HepG2 (cell line): Measurements from ENCODE around the gene IWS1. TPM values are rescaled to one million over a fixed set of nuclear protein-coding genes. Genes with fewer than 3 reads are reported as not detected.

Source experiments
- ARHGAP35 ChIP-seq: sonication (generic); formaldehyde crosslinking; IDR thresholded peaks from 2 replicates; pipeline ENCODE4 v1.9.0; 2022; ENCODE audit warnings: mild to moderate bottlenecking, inconsistent platforms, moderate library complexity, missing genetic modification reagents, borderline replicate concordance
- CCAR2 ChIP-seq: fragments of 200-400 bp; formaldehyde crosslinking; optimal IDR thresholded peaks from 2 replicates; pipeline ENCODE3; 2018; ENCODE audit warnings: low read depth, mild to moderate bottlenecking, low read length, moderate library complexity
- CHD4 ChIP-seq: fragments of 200-600 bp; sonication (generic); IDR thresholded peaks from 2 replicates; pipeline ENCODE4 v1.7.0; 2017; ENCODE audit warnings: mild to moderate bottlenecking, low read length, borderline replicate concordance
- E2F2 ChIP-seq: sonication (generic); formaldehyde crosslinking; IDR thresholded peaks from 2 replicates; pipeline ENCODE4 v1.4.0; 2020; ENCODE audit warnings: missing genetic modification reagents, borderline replicate concordance
- FOSL2 ChIP-seq: sonication (generic); formaldehyde crosslinking; IDR thresholded peaks from 2 replicates; pipeline ENCODE4 v1.4.0; 2020; ENCODE audit warnings: missing genetic modification reagents
- FOXJ3 ChIP-seq: sonication (generic); formaldehyde crosslinking; IDR thresholded peaks from 2 replicates; pipeline ENCODE4 v1.4.0; 2020; ENCODE audit warnings: missing genetic modification reagents, mild to moderate bottlenecking, borderline replicate concordance
- GZF1 ChIP-seq: sonication (generic); formaldehyde crosslinking; IDR thresholded peaks from 2 replicates; pipeline ENCODE4 v1.5.1; 2020; ENCODE audit warnings: mild to moderate bottlenecking, missing genetic modification reagents
- HIVEP1 ChIP-seq: sonication (generic); formaldehyde crosslinking; IDR thresholded peaks from 2 replicates; pipeline ENCODE4 v1.4.0; 2020; ENCODE audit warnings: mild to moderate bottlenecking, missing genetic modification reagents
- MAX ChIP-seq: IDR thresholded peaks from 2 replicates; pipeline ENCODE4 v1.6.1; 2012; ENCODE audit warnings: inconsistent platforms
- MEIS2 ChIP-seq: sonication (generic); formaldehyde crosslinking; IDR thresholded peaks from 2 replicates; pipeline ENCODE4 v1.9.0; 2021; ENCODE audit warnings: mild to moderate bottlenecking, missing genetic modification reagents
- NFE2L2 ChIP-seq: fragments of 150-350 bp; IDR thresholded peaks from 2 replicates; pipeline ENCODE4 v1.6.1; 2014; ENCODE audit warnings: low read length
- PAWR ChIP-seq: sonication (generic); formaldehyde crosslinking; IDR thresholded peaks from 2 replicates; pipeline ENCODE4 v1.4.0; 2020; ENCODE audit warnings: missing genetic modification reagents, mild to moderate bottlenecking, borderline replicate concordance
- PCBP2 ChIP-seq: fragments of 200-400 bp; formaldehyde crosslinking; optimal IDR thresholded peaks from 2 replicates; pipeline ENCODE3; 2018; ENCODE audit warnings: low read length, low read depth; ENCODE audit not compliant: poor library complexity, severe bottlenecking
- RELA ChIP-seq: sonication (generic); formaldehyde crosslinking; IDR thresholded peaks from 2 replicates; pipeline ENCODE4 v1.4.0; 2020; ENCODE audit warnings: missing genetic modification reagents
- RFX1 ChIP-seq: fragments of 450-650 bp; IDR thresholded peaks from 2 replicates; pipeline ENCODE4 v1.6.1; 2017
- SIN3A ChIP-seq: IDR thresholded peaks from 2 replicates; pipeline ENCODE4 v1.6.1; 2011; ENCODE audit warnings: low read depth, mild to moderate bottlenecking, control low read depth, low read length, borderline replicate concordance
- SRF ChIP-seq: IDR thresholded peaks from 2 replicates; pipeline ENCODE4 v1.6.1; 2011; ENCODE audit warnings: mild to moderate bottlenecking, low read depth, low read length, moderate library complexity
- SRSF9 ChIP-seq: fragments of 200-400 bp; formaldehyde crosslinking; IDR thresholded peaks from 2 replicates; pipeline ENCODE4 v1.6.1; 2018; ENCODE audit warnings: borderline replicate concordance, mild to moderate bottlenecking, low read depth, low read length; ENCODE audit not compliant: insufficient read depth, poor library complexity, severe bottlenecking
- TOE1 ChIP-seq: sonication (generic); formaldehyde crosslinking; IDR thresholded peaks from 2 replicates; pipeline ENCODE4 v1.4.0; 2020; ENCODE audit warnings: mild to moderate bottlenecking, missing genetic modification reagents
- TRIM22 ChIP-seq: fragments of 450-650 bp; IDR thresholded peaks from 2 replicates; pipeline ENCODE4 v1.6.1; 2017
- XBP1 ChIP-seq: sonication (generic); formaldehyde crosslinking; IDR thresholded peaks from 2 replicates; pipeline ENCODE4 v1.5.0; 2020; ENCODE audit warnings: missing genetic modification reagents
- ZNF207 ChIP-seq: fragments of 450-650 bp; IDR thresholded peaks from 2 replicates; pipeline ENCODE4 v1.6.1; 2016; ENCODE audit warnings: antibody characterized with exemption, borderline replicate concordance
- ZNF326 ChIP-seq: sonication (generic); formaldehyde crosslinking; IDR thresholded peaks from 2 replicates; pipeline ENCODE4 v1.4.0; 2020; ENCODE audit warnings: missing genetic modification reagents, borderline replicate concordance
- ZNF446 ChIP-seq: sonication (generic); formaldehyde crosslinking; IDR thresholded peaks from 2 replicates; pipeline ENCODE4 v1.5.0; 2020; ENCODE audit warnings: mild to moderate bottlenecking, missing genetic modification reagents
- ZNF556 ChIP-seq: sonication (generic); formaldehyde crosslinking; IDR thresholded peaks from 2 replicates; pipeline ENCODE4 v1.4.0; 2020; ENCODE audit warnings: mild to moderate bottlenecking, missing genetic modification reagents, borderline replicate concordance
- ZNF660 ChIP-seq: sonication (generic); formaldehyde crosslinking; IDR thresholded peaks from 2 replicates; pipeline ENCODE4 v1.5.1; 2020; ENCODE audit warnings: mild to moderate bottlenecking, low read depth, missing genetic modification reagents, borderline replicate concordance
- ZNF747 ChIP-seq: sonication (generic); formaldehyde crosslinking; IDR thresholded peaks from 2 replicates; pipeline ENCODE4 v1.8.1; 2023; ENCODE audit warnings: missing genetic modification reagents, mild to moderate bottlenecking, borderline replicate concordance
- ZNF790 ChIP-seq: sonication (generic); formaldehyde crosslinking; IDR thresholded peaks from 2 replicates; pipeline ENCODE4 v1.8.0; 2022; ENCODE audit warnings: missing genetic modification reagents, mild to moderate bottlenecking, borderline replicate concordance
- ZNF83 ChIP-seq: sonication (generic); formaldehyde crosslinking; IDR thresholded peaks from 2 replicates; pipeline ENCODE4 v1.4.0; 2020; ENCODE audit warnings: missing genetic modification reagents, mild to moderate bottlenecking, borderline replicate concordance
- polyA plus RNA-seq, 8 experiments: library from polyadenylated mRNA; depleted of rRNA in 3 of 8; stranded (reverse) in 7 of 8; unstranded in 1 of 8; fragments of >200 nt; fragmentation: Illumina TruSeq in 4 of 8; extraction: Trizol in 4 of 8; gene quantifications; 2 replicates each; pipeline versions ENCODE4 v1.2.1 to v1.2.3, GENCODE V29; 2011 to 2016; ENCODE audit warnings: low read depth in 4 of 8, missing spikeins in 1 of 8, mixed read lengths in 1 of 8; ENCODE audit not compliant: insufficient read depth in 1 of 8
- total RNA-seq, 5 experiments: library from RNA; depleted of rRNA; stranded (reverse); fragments of >200 nt; fragmentation: Illumina TruSeq; extraction: Trizol; gene quantifications; 2 replicates each; pipeline ENCODE4 v1.2.3, GENCODE V29; 2016; ENCODE audit warnings: low read depth in 1 of 5

The IWS1 gene
- total and polyA plus RNA-seq, 2 of the 13 experiments (the other 11 are each of a cell fraction or from before 2014, with no cell fraction given), result 28.9 to 62.3 TPM

- TF ChIP-seq RELA (no peak), RFX1 (no peak), CCAR2 (no peak), PAWR (CRISPR knock-in tag) (no peak), GZF1 (peak; percentile 78; the same call in 1 of the 2 replicates), HIVEP1 (CRISPR knock-in tag) (peak; percentile 60; the same call in 1 of the 2 replicates), MAX (peak; percentile 97), SRF (no peak), MEIS2 (CRISPR knock-in tag) (peak; percentile 97), XBP1 (CRISPR knock-in tag) (no peak), FOSL2 (CRISPR knock-in tag) (peak; percentile 82), SRSF9 (no peak), ZNF660 (CRISPR knock-in tag) (no peak), PCBP2 (no peak), SIN3A (peak; percentile 88; the same call in 1 of the 2 replicates), E2F2 (CRISPR knock-in tag) (no peak; the same call in 1 of the 2 replicates), ZNF207 (no peak), ZNF556 (peak; percentile 83; the same call in 1 of the 2 replicates), FOXJ3 (CRISPR knock-in tag) (peak; percentile 97), ZNF790 (no peak), TOE1 (CRISPR knock-in tag) (peak; percentile 94), NFE2L2 (peak; percentile 80), CHD4 (peak; percentile 32; the same call in 1 of the 2 replicates), TRIM22 (no peak), ZNF446 (CRISPR knock-in tag) (no peak), ZNF83 (CRISPR knock-in tag) (no peak), ZNF326 (CRISPR knock-in tag) (no peak), ARHGAP35 (CRISPR knock-in tag) (peak; percentile 90), ZNF747 (CRISPR knock-in tag) (peak; percentile 72; the same call in 1 of the 2 replicates)
These were observed 71.4 kb downstream of the IWS1 start (continued) for GRCh38 chr2:127454595-127455565.
